MV-4-11 (cell line): ENCODE data around the gene VPS51.

Experiments used
- DNase-seq: peaks from one replicate; lab custom pipeline; 2025; lab: John Stamatoyannopoulos, UW

The VPS51 gene

DNA sequence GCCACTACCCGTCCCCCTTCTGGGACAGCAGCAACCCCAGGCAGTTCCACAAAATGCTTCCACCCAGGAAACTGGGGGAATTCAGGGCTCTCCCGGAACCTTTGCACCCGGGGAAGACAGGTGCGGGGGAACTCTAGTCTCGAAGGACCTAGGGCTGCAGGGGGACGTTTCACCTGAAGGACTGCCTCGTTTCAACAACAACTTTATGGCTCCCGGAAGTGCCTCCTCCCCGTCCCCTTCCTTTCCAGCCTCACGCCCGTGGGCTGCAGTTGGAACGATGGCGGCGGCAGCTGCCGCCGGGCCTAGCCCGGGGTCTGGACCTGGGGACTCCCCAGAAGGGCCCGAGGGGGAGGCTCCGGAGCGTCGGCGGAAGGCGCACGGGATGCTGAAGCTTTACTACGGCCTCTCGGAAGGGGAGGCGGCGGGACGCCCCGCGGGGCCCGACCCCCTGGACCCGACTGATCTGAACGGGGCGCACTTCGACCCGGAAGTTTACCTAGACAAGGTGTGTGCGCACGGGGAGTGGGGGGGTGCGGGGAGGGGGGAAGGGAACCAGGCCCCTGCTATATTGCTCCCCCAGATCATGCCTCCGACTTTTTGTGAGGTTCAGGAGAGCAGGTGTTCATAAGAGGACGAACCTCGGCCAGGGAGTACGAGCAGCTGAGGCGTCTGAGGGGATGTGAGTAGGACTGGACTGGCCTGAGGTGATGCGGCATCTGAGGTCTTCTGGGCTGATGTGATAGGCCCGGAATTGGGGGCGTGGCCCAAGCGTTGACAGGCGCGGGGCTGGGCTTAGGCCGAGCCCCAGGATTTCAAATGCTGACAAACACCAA, at the start of gene VPS51:
Gene VPS51 (plus strand): TSS at position 241 of the 833 bp plus-strand sequence. CDS start 37 bp downstream, at position 278.
- DNase-seq: peak; percentile 83

DNA sequence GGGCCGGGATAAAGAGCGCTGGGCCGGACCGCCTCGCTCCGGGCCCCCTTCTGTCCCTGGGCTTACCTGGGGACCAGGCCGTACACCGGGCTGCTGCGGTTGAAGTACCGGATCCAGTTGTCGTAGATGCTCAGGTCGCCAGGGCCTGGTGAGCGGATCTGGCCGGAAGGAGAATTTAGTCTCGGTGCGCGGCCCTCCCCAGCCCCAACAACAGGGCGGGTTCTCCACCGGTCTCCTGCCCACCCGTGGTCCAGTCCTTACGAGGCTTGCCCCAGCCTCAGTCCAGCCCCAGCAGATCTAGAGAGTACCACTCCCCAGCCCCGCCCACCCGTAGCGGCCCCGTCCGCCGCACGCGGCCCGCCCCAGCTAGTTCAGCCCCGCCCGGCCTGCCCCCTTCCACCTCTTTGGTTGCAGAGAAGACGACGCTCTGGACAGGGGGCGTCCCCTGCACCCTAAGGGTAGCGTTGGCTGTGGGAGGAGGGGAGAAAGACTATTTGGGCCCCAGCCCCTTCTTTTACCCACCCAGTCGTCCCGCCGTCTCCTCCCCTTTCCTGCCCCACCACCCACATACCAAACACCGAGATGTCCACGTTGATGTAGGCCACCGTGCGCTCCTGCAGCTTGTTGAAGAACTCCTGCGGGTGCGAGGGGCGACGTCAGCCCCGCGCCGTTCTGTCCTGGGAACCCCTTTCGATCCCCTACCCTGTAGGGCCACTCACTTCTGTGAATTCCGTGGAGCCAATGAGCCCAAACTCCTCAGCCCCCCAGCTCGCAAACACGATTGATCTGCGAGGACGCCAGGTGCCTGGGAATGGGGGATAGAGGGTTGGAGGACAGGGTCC, 48.2 kb upstream of the VPS51 start:
- DNase-seq: no peak

DNA sequence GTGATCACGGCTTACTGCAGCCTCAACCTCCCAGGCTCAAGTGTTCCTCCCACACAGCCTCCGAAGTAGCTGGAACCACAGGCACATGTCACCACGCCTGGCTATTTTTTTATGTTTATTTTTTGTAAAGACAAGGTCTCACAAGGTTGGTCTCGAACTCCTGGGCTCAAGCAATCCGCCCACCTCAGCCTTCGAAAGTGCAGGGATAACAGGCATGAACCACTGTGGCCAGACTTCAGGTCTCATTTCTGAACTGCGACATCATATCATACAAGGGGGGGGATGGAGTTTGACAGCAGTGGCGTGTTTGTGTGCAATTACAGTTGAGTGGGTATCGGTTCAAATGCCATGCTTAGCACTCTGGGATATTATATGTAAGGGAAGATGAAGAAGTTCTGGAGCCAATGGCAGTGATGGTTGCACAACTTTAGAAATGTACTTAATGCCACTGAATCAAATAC, 44.6 kb upstream of the VPS51 start:
- no peak for DNase-seq

DNA sequence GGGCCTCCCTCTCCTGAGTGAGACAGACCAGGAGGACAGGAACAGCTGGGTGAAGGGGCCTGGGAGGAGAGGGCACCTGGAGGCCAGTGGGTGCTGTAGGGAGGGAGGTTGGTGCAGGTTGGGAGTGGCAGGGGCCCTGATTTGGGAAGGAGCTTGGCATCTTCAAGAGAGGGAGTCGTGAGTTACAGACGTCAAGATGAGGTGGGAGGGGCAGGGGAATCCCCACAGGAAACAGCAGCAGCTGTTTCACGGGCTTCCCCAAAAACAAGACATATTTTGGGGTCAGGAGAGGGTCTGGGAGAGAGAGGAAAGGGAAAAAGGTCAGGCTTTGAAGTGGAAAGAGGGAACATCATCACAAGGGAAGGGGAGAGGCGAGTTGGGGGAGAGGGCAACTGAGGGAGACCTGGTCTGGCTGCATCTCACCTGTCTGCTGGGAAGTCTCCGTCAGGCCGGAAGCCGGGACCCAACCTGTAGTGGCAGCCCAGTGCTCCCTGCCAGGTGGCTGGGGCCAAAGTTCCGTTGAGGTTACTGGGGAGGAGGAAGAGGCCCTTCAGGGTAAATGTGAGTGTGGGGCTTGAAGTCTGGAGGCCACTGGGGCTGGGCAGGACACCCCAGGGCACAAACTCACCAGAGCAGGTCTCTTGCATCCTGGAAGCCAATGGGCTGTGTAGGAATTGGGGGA, 42.0 kb upstream of the VPS51 start:
- no peak for DNase-seq

DNA sequence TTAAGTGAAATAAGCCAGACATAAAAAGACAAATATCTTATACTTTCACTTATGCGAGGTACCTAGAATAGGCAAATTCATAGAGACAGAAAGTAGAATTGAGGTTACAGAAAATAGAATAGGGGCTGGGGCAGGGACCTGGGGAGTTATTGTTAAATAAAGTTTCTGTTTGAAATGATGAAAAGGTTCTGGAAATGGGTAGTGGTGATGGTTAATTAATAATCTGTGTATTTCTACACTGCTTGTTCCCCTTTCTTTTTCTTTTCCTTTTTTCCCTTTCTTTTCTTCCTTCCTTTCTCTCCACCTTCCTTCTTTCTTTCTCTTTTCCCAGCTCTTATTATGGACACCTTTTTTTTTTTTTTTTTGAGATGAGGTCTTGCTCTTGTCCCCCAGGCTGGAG, 40.5 kb upstream of the VPS51 start:
- DNase-seq: no peak

DNA sequence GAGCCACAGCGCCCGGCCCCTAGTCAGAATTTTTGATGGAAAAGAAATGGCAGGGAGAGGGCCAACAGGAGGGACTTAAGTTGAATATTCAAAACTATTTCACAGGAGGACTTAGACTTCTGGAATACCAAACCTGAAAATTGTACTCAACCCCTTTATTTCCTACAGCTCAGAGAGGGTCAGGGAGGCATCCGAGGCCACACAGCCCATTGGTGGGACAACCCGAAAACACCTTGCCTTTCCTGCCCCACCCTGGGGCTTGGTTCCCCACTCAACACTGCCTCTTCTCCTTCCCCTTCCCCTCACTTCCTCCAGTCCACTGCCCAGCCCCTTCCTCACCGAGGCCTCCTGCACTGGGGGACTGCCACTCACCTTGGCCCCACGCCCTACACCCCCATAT, 39.0 kb upstream of the VPS51 start:
- DNase-seq: no peak

DNA sequence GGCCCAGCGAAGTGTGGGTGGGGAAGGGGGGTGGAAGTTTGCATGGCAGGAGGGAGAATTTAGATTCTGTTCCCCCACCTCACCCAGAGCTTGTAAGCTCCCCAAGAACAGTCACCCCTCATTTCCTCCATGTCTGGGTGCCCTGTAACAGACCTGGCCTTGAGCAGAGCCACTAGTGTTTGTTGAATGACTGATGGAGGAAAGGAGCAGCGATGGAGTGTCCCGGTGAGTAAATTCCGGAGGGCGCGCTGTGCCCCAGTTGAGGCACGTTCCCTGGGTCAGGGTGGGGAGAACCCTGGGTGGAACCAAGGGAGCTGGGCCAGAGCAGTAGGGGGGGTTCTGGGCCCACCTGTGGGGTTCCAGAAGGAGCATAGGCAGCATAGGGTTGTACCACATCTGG, 38.5 kb upstream of the VPS51 start:
- DNase-seq: no peak

DNA sequence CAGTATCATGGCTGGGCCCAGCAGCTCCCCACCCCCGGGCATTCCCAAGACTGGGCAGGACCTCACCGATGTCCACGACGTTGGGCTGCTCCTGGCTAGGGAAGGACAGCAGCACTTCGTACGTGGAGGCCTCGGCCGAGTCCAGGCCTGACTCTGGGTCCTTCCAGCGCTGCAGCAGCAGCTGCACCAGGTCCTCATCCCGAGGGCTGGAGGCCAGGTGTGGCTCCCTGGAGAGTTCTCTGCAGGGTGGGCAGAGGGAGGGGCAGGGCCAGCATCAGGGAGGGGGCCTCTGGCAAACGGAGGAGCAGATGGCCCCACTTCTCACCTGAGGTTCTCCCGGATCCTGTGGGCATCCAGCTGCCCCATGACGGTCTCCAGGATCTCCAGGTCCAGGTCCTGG, 38.0 kb upstream of the VPS51 start:
- DNase-seq: no peak

DNA sequence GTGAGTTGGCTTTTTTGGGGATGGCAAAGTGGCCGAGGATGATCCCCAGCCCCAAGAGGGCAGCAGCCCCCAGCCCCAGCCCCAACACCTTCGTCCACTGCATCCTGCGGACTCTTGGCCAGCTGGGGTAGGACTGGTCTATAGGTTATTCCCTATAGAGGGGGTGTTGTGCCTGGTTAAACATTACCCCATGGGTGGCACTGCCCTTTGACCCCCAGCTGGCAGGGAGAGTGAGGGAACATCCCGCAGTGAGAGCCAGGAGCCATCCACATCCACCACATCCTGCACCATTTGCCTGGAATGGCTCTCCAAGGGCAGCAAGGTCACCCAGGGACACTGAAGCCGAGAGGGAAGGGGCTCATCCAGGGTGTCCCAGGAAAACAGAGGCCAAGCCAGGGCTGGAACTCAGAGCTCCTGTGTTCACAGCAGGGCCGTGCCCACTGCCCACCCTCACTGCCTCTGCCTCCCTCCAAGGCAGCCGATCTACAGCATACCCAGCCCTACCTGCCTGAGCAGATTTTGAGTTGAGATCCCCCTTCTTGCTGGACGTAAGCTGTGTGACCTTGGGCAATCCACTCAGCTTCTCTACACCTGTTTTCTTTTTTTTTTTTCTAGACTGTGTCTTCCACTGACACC, 37.5 kb upstream of the VPS51 start, which contains the start of gene NAALADL1:
Gene NAALADL1 (minus strand): TSS at position 135 of the 636 bp plus-strand sequence. CDS start 32 bp downstream, at position 103.
- DNase-seq: no peak

DNA sequence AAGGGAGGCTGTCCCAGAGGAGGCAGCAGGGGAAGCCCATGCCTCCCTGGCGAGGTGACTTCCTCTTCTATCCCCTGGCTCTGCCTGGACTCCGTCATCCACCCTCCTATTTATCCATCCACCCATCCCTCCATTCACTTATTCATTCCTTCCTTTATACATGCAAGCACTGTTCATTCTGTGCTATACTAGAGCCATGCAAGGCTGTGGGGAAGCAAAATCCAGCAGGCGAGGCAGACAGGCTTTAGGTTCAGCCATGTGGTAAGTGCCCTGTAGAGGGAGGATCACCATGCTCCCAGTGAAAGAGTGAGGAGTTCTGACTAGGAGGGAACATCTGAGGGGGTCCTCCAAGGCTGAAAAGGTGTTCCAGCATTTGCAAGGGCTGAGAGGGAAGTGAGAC, 36.5 kb upstream of the VPS51 start:
- no peak for DNase-seq

DNA sequence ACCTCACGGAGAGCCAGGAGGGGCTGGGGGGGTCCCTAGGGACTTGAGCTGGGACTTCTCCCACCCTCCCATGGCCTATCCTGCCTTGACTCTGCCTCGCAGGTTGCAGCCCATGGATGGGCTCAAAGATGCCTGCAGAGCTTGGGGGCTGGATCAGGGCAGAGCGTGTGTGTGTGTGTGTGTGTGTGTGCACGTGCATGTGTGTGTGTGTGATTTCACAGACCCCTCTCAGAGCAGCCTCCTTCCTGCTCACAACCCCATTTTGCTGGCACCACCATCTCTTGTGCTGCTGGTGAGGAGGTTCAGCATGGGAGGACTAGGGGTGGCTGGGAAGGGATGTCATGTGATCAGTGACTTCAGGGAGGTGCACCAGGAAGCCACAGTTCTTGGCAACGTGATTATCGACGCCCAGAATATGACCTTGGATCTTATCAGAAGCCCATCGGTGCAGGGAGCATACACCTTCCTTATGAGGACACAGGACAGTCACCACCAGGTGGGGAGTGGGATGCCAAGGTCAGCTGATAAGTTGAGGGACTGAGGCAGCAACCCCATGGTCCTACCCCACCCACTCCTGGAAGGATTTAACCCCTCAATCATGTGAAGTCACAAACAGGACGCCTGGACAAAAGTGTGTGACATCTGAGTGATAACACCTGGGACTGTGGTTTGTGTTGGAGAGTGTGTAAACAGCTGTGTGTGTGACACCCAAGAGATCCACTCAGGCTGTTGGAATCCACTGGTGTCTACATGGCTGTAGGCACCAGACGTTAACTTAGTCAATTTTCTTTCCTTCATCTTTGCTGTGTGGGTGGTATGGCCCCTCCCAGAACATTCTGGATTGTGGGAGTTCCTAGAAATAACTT, 35.8 kb upstream of the VPS51 start:
- DNase-seq: no peak

DNA sequence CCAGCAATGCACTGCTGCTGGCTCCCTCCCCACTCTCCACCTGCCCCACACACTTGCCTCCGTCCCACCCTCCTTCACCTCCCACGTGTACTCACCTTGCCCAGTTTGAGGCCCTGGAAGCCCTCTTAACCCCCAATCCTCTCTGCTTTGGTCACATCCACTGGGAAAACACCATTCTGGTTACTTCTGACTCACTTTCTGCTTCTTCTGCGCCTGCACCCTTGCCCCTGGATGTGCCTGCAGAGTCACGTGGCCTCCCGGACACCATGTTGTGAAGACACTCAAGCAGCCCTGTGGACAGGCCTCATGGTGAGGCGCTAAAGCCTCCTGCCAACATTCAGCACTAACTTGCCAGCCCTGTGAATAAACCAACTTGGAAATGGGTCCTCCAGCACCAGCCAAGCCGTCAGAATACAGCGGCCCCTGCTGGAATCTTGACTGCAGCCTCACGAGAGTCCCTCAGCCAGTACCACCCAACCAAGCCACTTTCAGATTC, 35.1 kb upstream of the VPS51 start:
- peak; percentile 16 for DNase-seq

DNA sequence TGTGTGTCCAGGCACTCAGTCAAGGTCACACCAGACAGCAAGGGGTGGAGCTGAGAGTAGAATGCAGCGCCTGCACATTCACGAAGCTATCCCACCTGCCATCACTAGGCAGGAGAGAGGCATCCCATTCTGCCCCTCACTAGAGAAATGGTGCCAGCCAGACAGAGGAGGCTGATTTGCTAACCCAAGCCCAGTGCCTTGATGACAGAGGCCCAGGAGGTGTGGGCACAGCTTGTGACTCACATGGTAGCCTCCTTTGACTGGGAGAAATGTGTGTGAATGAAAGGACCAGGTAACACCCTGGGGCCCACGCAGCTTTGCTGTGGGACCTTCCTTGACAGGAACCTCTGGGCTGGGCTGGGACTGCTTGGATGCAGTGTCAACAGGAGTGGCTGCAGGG, 32.5 kb upstream of the VPS51 start:
- no peak for DNase-seq

DNA sequence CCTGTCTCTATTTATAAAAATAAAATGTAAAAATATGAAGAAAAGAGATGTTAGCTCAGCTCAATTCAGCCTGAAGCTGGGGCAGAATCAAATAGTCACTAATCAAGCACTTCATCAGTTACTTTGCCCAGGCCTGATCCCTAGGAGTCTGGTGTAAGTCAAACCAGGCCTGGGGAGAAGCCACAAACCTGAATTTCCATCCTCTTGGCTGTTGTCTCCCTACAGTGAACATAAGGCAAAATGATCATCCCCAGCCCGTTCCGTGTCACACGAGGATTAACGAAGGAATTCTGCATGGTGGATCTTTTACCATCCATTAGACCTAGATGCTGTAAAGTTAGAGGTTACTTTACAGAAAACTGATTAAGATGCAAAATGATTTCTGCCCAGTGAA, 31.2 kb upstream of the VPS51 start:
- DNase-seq: no peak

DNA sequence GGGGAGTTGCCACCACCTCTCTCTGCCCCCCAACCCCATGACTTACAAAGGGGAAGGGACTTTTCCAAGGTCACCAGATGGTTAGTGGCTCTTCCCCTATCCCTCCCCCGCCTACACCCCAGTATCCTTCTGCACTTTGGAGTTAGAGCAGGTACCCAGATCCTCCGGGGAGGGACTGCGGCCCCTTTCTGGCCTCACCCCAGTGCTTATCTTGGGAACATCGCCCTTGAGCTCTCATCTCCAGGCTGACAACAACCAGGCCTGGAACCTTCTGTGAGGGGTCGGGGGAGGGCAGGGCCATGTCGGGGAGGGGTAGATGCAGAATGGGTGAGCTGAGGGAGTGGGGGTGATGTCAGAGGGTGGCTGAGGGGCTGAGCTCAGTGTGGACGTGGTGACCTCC, 30.2 kb upstream of the VPS51 start:
- no peak for DNase-seq

DNA sequence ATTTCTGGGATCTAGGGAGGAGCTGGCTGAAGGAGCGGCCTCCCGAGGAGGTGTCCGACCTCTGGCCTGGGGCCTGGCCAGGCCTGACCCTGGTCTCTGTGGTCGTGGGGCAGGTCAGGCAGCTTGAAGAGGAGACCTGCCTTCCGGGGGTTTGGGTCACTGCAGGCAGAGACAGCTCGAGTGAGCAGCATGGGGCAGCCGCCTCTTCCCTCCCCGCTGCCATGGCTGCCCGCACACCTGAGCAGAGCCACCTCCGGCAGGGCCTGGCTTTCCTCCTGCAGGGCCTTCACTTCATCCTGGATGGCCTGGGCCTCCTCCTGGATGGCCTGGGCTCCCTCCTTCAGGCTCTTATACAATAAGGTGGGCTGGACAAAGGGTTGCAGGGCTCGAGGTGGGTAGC, 29.7 kb upstream of the VPS51 start:
- DNase-seq: no peak

DNA sequence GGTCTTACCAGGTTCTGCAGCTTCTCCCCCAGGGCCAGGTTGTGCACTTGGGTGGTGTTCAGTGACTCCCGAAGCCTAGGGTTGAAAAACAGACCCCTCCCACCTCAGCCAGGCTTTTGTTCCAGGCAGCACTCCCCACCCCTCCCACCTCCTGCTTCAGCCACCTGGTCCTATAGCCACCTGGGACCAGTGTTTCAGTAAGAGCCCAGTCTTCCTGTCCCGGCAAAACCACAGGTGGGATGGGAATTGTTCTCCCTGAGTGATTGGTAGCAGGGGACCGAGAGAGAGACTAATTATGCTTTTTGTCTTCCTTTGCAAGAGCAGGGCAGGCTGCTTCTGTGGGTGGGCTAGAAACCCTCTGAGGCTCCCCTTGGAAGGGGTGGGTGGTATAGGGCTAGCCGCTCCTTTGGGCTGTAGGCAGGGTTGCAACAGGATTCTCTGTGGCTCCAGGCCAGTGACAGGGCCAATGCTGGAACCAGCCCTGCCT, 29.2 kb upstream of the VPS51 start:
- no peak for DNase-seq

DNA sequence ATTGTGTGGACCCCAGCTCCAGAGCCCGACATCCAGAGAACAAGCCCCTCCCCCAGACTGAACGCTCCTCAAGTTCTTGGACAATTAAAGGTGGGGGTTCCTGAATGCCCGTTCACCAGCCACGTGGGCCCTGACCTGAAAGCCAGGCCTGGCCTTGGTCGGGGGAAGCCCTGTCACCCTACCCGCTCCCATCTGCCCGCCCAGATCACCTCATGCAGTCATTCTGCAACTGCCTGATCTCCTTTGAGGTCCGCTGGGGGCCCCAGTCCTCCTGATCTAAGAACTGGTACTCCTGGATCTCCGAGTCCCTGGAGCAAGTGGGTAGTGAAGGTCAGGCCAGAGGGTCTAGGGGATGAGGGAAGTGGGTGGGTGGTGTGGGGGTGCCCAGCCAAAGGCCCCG, 28.6 kb upstream of the VPS51 start:
- DNase-seq: no peak

DNA sequence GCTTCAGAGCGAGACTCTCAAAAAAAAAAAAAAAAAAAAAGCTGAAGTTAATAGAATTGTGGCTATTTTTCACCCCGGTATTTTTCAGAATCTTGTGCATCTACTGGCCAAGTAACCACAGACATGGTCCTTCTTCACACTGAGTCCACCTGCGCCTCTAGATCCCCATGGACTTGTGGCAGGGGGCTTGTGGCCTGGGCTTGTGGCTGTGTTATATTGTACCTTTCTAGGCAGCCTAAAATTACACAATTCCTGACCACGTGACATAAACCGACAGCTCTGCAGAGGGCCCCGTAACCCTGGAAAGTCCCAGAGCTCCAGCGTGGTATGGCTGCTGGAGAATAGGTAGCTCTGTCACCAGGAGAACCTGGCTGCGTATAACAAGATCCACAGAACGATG, 26.8 kb upstream of the VPS51 start:
- peak; percentile 34 for DNase-seq

DNA sequence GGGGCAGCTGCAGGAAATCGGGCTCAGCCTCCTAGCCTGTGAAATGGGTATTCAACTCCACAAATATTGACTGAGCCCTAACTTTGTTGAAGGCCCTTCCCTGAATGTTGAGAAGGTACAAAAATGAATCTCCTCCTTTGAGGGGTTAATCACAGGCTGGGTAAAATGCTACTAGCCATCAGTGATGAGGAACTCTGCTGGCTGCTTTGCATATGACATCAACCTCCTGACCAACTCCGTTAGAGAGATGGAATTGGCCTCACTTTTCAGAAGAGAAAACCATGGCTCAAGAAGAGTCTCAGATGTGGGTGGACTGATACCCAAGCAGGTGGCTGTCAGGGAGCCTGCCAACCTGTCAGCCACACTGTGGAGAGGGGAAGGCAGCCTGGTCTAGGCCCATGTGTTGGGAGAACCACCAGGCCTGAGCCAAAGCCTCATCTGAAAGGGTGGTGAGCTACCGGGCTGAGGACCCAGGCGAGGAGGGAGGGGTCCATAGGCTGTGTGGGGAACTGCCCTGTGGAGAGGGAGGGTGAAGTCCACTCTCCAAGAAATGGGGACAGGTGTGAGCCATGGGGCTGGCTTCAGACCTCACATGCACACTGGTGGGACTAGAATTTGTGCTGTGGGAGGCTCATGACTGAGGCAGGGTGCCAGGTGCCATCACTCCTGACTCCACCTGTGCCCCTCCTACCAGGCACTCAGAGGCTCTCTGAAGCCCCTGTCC, 23.9 kb upstream of the VPS51 start:
- no peak for DNase-seq
